HG03571 (cell line): Measurements from ENCODE around the gene KIF4A.
A peak's percentile ranks its signal among the peaks of the same experiment; 100 is the strongest.

ENCODE experiments used
- ATAC-seq: cut with Tn5 transposase; IDR thresholded peaks from one replicate; pipeline ENCODE4 v1.9.1; 2021; ENCODE audit not compliant: unreplicated experiment

KIF4A gene

DNA sequence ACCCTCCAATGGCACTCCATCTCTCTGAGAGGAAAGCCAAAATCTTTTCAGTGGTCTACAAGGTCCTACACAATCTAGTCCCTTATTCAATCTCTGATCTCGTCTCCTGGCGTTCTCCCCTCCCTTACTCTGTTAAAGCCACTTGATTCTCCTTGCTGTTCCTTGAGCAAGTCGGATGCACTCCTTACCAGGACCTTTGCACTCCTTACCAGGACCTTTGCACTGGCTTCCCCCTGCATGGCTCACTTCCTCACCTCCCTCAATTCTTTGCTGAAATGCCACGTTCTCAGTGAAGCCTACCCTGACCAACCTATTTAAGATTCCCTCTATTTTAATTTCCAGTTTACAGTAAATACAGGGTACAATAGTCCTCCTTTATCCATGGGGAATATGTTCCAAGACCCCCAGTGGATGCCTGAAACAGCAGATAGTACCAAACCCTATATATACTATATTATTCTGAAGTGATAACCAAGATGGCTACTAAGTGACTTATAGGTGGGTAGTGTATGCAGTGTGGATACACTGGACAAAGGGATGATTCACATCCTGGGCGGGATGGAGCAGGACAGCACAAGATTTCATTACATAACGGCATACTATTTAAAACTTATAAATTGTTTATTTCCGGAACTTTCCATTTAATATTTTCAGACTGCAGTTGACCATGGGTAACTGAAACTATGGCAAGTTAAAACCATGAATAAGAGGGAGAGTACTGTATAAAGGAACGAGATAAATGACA is 148.2 kb downstream of the KIF4A start:
- ATAC-seq, result no peak

DNA sequence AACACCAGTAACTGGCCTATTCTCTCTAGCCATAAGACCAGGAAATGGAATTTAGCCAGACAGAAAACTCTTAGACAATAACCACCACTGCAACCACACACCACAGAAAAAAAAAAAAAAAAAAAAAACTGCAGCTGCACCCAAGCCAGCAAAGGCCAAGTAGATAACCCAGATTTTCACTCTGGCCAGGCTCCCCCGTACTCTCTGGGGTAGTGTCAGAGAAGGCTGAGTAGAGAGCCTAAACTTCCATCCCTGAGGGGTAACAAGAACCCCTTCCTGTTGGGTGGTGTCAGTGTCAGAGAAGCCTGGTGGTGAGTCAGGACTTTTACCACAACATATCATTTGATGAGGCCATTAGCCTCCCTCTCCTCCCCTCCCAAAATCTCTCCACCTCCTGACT is 149.1 kb downstream of the KIF4A start:
- no peak for ATAC-seq

DNA sequence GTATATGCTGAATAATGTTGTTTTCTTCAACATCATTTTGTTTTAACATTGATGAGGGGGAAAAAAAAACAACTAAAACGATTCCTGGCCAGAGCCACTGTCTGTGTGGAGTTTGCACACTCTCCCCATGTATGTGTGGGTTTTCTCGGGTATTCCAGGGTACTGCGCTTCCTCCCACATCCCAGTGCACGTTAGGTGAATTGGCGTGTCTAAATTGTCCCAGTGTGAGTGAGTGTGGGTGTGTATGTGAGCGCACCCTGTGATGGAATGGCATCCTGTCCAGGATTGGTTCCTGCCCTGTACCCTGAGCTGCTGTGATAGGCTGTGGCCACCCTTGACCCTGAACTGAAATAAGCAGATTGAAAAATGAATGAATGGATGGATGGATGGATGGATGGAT is 152.3 kb downstream of the KIF4A start:
- no peak for ATAC-seq

DNA sequence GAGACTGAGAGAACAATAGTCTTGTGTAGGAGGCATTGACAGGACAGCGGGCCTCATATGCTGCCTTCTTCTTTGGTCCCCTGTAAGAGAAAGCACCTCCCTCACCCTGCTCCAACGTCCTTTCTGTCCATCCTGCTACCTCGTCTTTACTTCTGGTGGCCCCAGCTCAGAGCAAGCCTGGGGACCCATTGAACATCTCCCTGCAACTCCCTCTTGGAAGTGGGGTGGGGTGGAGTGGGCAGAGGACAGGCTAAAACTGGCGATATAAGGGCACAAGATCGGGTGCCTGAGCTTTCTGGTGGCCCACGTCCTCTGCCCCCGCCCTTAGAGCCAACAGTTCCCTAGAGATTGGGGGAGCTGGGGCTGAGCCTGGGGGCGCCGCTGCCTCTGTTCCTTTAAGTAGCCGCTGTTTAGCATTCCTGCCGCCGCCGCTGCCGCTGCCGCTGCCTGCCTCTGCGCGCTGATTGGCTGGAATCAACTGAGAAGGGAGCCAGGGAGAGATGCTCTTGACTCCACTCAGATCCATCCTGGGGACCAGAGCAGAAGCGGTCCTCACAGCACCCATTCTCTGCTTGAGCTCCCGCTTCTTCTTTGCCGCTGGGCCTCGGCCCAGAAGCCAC is 154.5 kb downstream of the KIF4A start, which contains the start of gene DLG3:
TSS of gene DLG3 (plus strand) at position 510 of the 620 bp plus-strand sequence. CDS start 367 bp downstream, outside the sequence.
- no peak for ATAC-seq

GRCh38 chrX:70444946-70445656 is 155.2 kb downstream of the KIF4A start:
- ATAC-seq, result no peak

GRCh38 chrX:70445951-70446350 is 156.0 kb downstream of the KIF4A start:
- no peak for ATAC-seq

- no peak for ATAC-seq
Observed at GRCh38 chrX:70446380-70447350, 156.8 kb downstream of the KIF4A start.

DNA sequence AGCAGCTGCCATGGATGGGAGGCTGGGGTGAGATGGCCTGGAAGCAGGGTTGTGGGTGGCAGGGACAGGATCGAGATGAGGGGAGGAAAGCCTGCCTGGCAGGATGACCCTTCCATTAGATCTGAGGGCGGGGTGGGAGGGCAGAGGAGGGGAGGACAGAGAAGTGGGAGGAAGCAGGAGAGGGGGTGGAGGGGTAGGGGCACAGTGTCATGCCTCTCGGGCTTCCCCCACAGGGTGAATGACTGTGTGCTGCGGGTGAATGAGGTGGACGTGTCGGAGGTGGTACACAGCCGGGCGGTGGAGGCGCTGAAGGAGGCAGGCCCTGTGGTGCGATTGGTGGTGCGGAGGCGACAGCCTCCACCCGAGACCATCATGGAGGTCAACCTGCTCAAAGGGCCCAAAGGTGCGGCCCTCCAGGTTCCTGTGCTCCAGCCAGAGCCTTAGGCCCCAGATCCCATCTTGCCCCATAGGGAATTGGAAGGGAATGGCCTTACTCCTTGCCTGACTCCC is 159.6 kb downstream of the KIF4A start:
- ATAC-seq, result no peak

GRCh38 chrX:70452143-70452733 is 162.3 kb downstream of the KIF4A start:
- ATAC-seq, result peak; percentile 47

- ATAC-seq, result no peak
Observed at GRCh38 chrX:70453024-70453618, 163.2 kb downstream of the KIF4A start.

DNA sequence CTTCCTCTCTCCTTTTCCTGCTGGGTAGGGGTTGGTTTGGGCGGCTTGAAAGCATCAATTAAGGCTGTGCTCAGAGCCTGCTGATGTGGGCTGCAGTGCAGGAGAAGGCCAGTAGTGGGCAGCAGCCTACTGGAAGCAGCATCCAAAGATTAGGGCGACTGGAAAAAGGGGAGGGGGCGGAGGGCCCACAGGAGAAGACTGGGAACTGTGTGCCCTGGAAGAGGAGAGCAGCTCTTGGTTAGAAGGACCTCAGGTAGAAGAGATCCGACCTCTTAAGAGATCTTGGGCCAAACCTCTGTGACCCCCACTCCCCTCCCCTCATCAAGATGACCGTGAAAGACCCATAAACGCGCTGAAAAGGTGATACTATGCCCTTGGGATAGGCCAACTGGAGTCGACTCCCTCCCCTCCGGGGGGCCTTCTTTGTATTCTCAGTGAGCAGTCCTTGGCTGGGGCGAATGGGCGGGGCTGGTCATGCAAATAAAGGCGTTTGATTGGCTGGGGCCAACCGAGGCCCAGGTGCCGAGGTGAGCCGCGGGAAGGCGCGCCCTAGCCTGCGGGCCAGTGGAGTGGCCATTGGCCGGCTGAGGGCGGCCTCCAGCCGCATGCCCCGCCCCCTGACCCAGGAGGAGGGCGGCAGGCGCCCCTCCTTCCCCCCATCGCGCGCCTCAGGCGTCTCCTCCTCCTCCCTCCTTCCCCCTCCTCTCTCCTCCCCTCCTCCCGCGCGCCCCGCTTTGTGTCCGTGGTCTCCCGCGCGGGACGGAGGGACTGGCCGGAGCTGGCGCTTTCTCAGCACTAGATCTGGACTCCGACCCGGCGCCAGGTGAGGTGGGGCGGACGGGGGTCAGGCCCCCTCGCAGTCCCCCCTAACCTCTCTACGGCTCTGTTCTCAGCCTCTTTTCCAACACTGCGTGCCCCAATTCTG is 164.8 kb downstream of the KIF4A start:
- ATAC-seq, result peak; percentile 59

DNA sequence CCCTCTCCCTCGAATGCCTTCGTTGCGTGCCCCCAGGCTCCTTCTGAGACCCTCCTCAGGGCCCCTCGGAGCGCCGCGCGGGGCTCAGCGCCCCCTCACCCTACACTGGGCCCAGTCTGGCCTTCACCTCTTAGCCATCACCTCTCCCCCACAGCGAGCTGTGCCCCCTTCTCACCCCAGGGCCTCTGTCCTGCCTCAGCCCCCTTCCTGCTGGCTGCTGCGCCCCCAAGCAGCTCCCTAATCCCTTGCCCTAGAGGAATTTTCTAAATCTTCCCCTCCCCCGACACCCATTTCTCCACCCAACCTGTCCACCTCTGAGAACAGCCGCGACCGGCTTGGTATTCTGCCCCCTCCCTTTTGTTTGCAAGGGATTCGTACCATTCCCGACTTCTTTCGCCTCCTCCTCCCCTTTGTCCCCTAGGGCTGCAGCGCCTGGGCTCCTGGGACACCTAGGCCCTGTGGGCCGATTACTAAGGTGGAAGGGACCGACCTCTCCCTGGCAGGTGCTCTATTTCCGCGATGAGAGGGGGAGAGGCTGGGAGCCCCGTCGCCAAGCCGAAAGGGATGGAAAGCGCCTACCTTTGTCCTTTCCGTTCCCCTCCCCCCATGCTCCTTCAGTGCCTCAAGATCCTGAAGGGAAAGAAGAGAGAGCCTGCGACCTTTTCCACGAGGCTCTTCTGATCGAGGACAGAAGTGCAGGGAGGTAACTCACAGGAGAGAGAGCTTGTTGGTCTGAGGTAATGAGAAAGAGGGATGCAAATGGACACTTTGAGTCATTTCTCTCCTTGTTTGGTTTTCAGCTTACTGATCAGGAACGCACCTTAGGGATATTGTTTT is 165.7 kb downstream of the KIF4A start:
- ATAC-seq, result no peak

GRCh38 chrX:70456256-70456655 is 166.4 kb downstream of the KIF4A start:
- no peak for ATAC-seq

GRCh38 chrX:70461026-70461425 is 171.1 kb downstream of the KIF4A start:
- ATAC-seq, result no peak

DNA sequence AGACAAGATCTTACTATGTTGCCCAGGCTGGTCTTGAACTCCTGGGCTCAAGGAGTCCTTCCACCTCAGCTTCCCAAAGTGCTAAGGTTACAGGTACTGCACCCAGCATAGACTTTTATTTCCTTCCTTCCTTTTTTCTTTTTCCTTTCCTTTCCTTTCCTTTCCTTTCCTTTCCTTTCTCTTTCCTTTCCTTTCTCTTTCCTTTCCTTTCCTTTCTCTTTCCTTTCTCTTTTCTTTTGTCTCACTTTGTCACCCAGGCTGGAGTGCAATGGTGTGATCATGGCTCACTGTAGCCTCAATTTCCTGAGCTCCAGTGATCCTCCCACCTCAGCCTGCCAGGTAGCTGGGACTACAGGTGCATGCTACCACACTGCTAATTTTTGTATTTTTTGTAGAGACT is 174.1 kb downstream of the KIF4A start:
- no peak for ATAC-seq

DNA sequence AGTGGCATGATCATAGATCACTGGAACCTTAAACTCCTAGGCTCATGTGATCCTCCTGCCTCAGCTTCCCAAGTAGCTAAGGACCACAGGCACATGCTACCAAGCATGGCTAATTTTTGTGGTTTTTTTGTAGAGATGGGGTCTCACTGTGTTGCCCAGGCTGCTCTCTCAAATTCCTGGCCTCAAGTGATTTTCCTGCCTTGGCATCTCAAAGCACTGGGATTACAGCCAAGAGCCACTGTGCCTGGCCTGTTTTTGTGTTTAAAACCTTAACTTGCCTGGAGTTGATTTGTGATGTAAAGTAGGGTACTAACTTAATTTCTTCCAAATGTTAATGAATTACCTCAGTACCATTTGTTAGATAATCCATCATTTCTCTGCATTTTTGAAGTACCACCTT is 177.1 kb downstream of the KIF4A start:
- ATAC-seq, result no peak

DNA sequence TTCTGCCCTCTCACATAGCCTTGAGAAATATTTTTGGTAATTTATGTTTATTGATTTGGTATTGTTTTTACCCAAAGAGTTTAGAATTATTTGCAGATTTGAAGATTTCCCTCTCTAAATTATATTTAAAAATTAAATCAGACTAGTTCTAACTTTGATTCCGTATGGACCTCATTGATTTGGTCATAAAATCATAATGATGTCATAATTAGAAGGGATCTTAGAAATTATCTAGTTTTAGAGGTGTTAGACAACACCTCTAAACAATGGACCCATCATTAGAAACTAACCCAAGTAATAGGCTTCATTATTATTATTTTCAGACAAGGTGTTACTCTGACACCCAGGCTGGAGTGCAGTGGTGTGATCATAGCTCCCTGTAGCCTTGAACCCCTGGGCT is 178.8 kb downstream of the KIF4A start:
- no peak for ATAC-seq
